HG03175 (cell line): Measurements from ENCODE around the gene KMT2A.

Experiments
- ATAC-seq: cut with Tn5 transposase; IDR thresholded peaks from one replicate; pipeline ENCODE4 v1.9.1; 2021; ENCODE audit warnings: mild to moderate bottlenecking, moderate library complexity; ENCODE audit not compliant: unreplicated experiment

KMT2A gene

GRCh38 chr11:118574636-118575035 lies 138.3 kb downstream of the KMT2A start:
- no peak for ATAC-seq
